Measurements from ENCODE around the gene CYBC1. TPM values are rescaled to one million over a fixed set of nuclear protein-coding genes. Genes with fewer than 3 reads are reported as not detected.

CYBC1 gene
- total RNA-seq, 3 donors from 2014 or later (not counting 1 experiment from before 2014, with no cell fraction given) = 168 to 219 (median 192) TPM

DNA sequence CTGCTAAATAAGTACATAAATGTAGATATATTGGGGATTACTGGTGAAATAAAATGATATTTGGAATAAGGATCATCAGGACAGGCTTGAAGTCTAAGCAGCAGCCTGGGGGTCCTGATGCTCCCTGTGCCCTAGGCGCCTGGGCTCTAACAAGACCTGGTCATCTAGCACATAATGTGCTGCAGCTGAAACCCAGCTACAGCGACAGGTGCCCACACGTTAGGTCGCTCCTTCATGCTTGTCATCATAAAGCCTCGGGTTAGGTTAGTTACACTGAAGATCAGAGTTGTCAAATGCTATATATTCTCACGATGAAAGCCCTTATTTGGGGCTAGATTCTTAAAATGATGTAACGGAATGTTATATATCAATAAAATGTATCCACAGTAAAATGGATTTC is 19.5 kb upstream of the CYBC1 start:
- Mint-ChIP-seq H3K4me3 (no peak overlapping the region), H3K9me3 (no peaks in the 10 kb centered on the region), H3K27ac (peak overlapping the region in 1 of 2 donors; percentile 19), H3K4me1 (peaks cover 9% of the 10 kb centered on the region in 2 donors), H3K27me3 (ENCODE audit: low read depth in 2 of 2) (no peaks in the 10 kb centered on the region), H3K36me3 (peaks cover 7% of the 10 kb centered on the region)
- H3K36me3 ChIP-seq (ENCODE audit: control insufficient read depth, insufficient read depth, low read length) = peaks cover 60% of the 10 kb centered on the region
- no peak for ATAC-seq
- TF ChIP-seq, protein P1, sequence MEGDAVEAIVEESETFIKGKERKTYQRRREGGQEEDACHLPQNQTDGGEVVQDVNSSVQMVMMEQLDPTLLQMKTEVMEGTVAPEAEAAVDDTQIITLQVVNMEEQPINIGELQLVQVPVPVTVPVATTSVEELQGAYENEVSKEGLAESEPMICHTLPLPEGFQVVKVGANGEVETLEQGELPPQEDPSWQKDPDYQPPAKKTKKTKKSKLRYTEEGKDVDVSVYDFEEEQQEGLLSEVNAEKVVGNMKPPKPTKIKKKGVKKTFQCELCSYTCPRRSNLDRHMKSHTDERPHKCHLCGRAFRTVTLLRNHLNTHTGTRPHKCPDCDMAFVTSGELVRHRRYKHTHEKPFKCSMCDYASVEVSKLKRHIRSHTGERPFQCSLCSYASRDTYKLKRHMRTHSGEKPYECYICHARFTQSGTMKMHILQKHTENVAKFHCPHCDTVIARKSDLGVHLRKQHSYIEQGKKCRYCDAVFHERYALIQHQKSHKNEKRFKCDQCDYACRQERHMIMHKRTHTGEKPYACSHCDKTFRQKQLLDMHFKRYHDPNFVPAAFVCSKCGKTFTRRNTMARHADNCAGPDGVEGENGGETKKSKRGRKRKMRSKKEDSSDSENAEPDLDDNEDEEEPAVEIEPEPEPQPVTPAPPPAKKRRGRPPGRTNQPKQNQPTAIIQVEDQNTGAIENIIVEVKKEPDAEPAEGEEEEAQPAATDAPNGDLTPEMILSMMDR (IDR thresholded peaks at IDR 0.05) = no peak
- H3K9me3 ChIP-seq (ENCODE audit: control insufficient read depth, insufficient read depth, low read length) = no peaks in the 10 kb centered on the region
- no peak for DNase-seq
- H3K4me1 ChIP-seq (ENCODE audit: control insufficient read depth, insufficient read depth, low read length) = no peaks in the 10 kb centered on the region
- H3K27me3 ChIP-seq (ENCODE audit: control insufficient read depth, insufficient read depth, low read length) = no peaks in the 10 kb centered on the region
- H3K27ac ChIP-seq (ENCODE audit: low read length) = no peak overlapping the region
- no peak overlapping the region for H3K4me3 ChIP-seq (ENCODE audit: low read length)
- intact Hi-C loops (cut with micrococcal nuclease) = no loop called here
- WGBS (ENCODE audit: insufficient coverage) = 96% methylated on average over 5 of the region's 7 CpGs

DNA sequence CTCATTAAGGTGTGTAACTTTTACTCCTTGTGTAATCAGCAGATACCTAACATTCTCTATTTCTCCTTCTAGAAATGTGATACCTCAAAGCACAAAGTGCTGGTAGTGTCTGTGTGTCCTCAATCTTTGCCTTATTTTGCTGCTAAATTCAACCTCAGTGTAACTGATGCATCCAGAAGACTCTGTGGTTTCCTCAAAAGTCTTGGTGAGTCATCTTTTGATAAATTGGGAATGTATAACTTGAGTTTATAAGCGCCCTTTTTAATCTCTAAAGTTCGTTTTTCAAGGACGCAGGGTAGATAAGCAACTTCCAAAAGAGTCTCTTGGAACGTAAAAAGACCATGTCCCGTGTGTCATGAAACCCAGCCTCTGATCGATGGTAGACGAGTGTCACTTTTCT is 18.1 kb upstream of the CYBC1 start:
- H3K27ac Mint-ChIP-seq = peak overlapping the region in 1 of 2 donors; percentile 24

GRCh38 chr17:82465023-82465603 is 14.6 kb upstream of the CYBC1 start:
- Histone ChIP-seq H3K27ac (ENCODE audit: low read length) (no peak overlapping the region), H3K4me3 (ENCODE audit: low read length) (no peak overlapping the region), H3K36me3 (ENCODE audit: control insufficient read depth, insufficient read depth, low read length) (peaks cover 75% of the 10 kb centered on the region), H3K9me3 (ENCODE audit: control insufficient read depth, insufficient read depth, low read length) (no peaks in the 10 kb centered on the region), H3K27me3 (ENCODE audit: control insufficient read depth, insufficient read depth, low read length) (no peaks in the 10 kb centered on the region), H3K4me1 (ENCODE audit: control insufficient read depth, insufficient read depth, low read length) (no peaks in the 10 kb centered on the region)
- no peaks in the 10 kb centered on the region for H3K9me3 Mint-ChIP-seq
- DNase-seq = no peak
- TF ChIP-seq, protein P1 (IDR thresholded peaks at IDR 0.05) = no peak
- H3K27ac Mint-ChIP-seq = peak overlapping the region; percentile 3 to 67
- 90% methylated on average over 7 of the region's 7 CpGs for WGBS (ENCODE audit: insufficient coverage)
- no peaks in the 10 kb centered on the region for H3K27me3 Mint-ChIP-seq (ENCODE audit: low read depth in 2 of 2)
- intact Hi-C loops (cut with micrococcal nuclease) = no loop called here
- peaks cover 21 to 37% of the 10 kb centered on the region in 2 donors for H3K4me1 Mint-ChIP-seq
- ATAC-seq = peak in 2 of 3 donors; percentile 14 to 34
- peaks cover 17% of the 10 kb centered on the region for H3K36me3 Mint-ChIP-seq
- no peak overlapping the region for H3K4me3 Mint-ChIP-seq

More for the DNA sequence above, 18.1 kb upstream of the CYBC1 start:
- Histone ChIP-seq H3K4me3 (ENCODE audit: low read length) (no peak overlapping the region), H3K36me3 (ENCODE audit: control insufficient read depth, insufficient read depth, low read length) (peaks cover 62% of the 10 kb centered on the region), H3K27ac (ENCODE audit: low read length) (no peak overlapping the region), H3K27me3 (ENCODE audit: control insufficient read depth, insufficient read depth, low read length) (no peaks in the 10 kb centered on the region), H3K4me1 (ENCODE audit: control insufficient read depth, insufficient read depth, low read length) (no peaks in the 10 kb centered on the region), H3K9me3 (ENCODE audit: control insufficient read depth, insufficient read depth, low read length) (no peaks in the 10 kb centered on the region)
- H3K36me3 Mint-ChIP-seq = peaks cover 17% of the 10 kb centered on the region
- H3K4me1 Mint-ChIP-seq = peaks cover 9 to 15% of the 10 kb centered on the region in 2 donors
- intact Hi-C loops (cut with micrococcal nuclease) = no loop called here
- H3K9me3 Mint-ChIP-seq = no peaks in the 10 kb centered on the region
- no peaks in the 10 kb centered on the region for H3K27me3 Mint-ChIP-seq (ENCODE audit: low read depth in 2 of 2)
- ATAC-seq = no peak
- no peak overlapping the region for H3K4me3 Mint-ChIP-seq
- TF ChIP-seq, protein P1 (IDR thresholded peaks at IDR 0.05) = no peak
- no peak for DNase-seq
- WGBS (ENCODE audit: insufficient coverage) = 97% methylated on average over 7 of the region's 7 CpGs

GRCh38 chr17:82464567-82464929 is 14.0 kb upstream of the CYBC1 start:
- H3K9me3 Mint-ChIP-seq = no peaks in the 10 kb centered on the region
- ATAC-seq (no peak), DNase-seq (no peak)
- Histone ChIP-seq H3K4me3 (ENCODE audit: low read length) (no peak overlapping the region), H3K27ac (ENCODE audit: low read length) (no peak overlapping the region), H3K9me3 (ENCODE audit: control insufficient read depth, insufficient read depth, low read length) (no peaks in the 10 kb centered on the region), H3K4me1 (ENCODE audit: control insufficient read depth, insufficient read depth, low read length) (peaks cover 4% of the 10 kb centered on the region), H3K27me3 (ENCODE audit: control insufficient read depth, insufficient read depth, low read length) (no peaks in the 10 kb centered on the region), H3K36me3 (ENCODE audit: control insufficient read depth, insufficient read depth, low read length) (peaks cover 73% of the 10 kb centered on the region)
- intact Hi-C loops (cut with micrococcal nuclease) = no loop called here
- H3K4me3 Mint-ChIP-seq = no peak overlapping the region
- H3K27me3 Mint-ChIP-seq (ENCODE audit: low read depth in 2 of 2) = no peaks in the 10 kb centered on the region
- H3K4me1 Mint-ChIP-seq = peaks cover 23 to 37% of the 10 kb centered on the region in 2 donors
- 96% methylated on average over 11 of the region's 11 CpGs for WGBS (ENCODE audit: insufficient coverage)
- TF ChIP-seq, protein P1 (IDR thresholded peaks at IDR 0.05) = no peak
- peak overlapping the region; percentile 3 to 67 for H3K27ac Mint-ChIP-seq
- peaks cover 17% of the 10 kb centered on the region for H3K36me3 Mint-ChIP-seq
